Ovary (tissue), 3 donors: Measurements from ENCODE around the gene CKAP5.

ENCODE experiments used
- CTCF ChIP-seq, 3 donors: fragments of 450-650 bp in 2 of 3; fragments of 200-600 bp in 1 of 3; IDR thresholded peaks; one replicate each; pipeline versions ENCODE4 v1.5.1 to v1.8.0; 2016 to 2022; ENCODE audit warnings: antibody characterized with exemption in 3 of 3, mild to moderate bottlenecking in 1 of 3
- EP300 ChIP-seq: sonication (generic); formaldehyde crosslinking; IDR thresholded peaks from one replicate; pipeline ENCODE4 v1.6.1; 2017; ENCODE audit warnings: antibody characterized with exemption
- POLR2A ChIP-seq: fragments of 450-650 bp; IDR thresholded peaks from one replicate; pipeline ENCODE4 v1.6.1; 2017; ENCODE audit warnings: antibody characterized with exemption, mild to moderate bottlenecking, moderate library complexity
- donor health status: DM: no; HTN: no; CAD: no.

- TF ChIP-seq CTCF (IDR thresholded peaks at IDR 0.05) (no peak), EP300 (no peak), POLR2A (no peak)
These were observed 126.4 kb downstream of the CKAP5 start for GRCh38 chr11:46719543-46720218.
